WTC11 (cell line): ENCODE results near the gene OR51T1.

Source experiments
- FOXJ3 ChIP-seq: sonication (generic); formaldehyde crosslinking; IDR thresholded peaks from 2 replicates; pipeline ENCODE4 v1.9.0; 2021; ENCODE audit warnings: missing genetic modification reagents, mild to moderate bottlenecking, borderline replicate concordance
- GABPB1 ChIP-seq: sonication (generic); formaldehyde crosslinking; IDR thresholded peaks from 2 replicates; pipeline ENCODE4 v1.8.1; 2023; ENCODE audit warnings: mild to moderate bottlenecking, missing genetic modification reagents
- NR1H2 ChIP-seq: sonication (generic); formaldehyde crosslinking; IDR thresholded peaks from 2 replicates; pipeline ENCODE4 v1.9.0; 2021; ENCODE audit warnings: mild to moderate bottlenecking, moderate library complexity, missing genetic modification reagents
- ZNF317 ChIP-seq: sonication (generic); formaldehyde crosslinking; IDR thresholded peaks from 2 replicates; pipeline ENCODE4 v1.8.1; 2023; ENCODE audit warnings: low read depth, mild to moderate bottlenecking, moderate library complexity, missing genetic modification reagents, borderline replicate concordance
- TF ChIP-seq, protein P1 (sequence below): sonication (generic); formaldehyde crosslinking; IDR thresholded peaks from 2 replicates; pipeline ENCODE4 v1.8.1; 2023; ENCODE audit warnings: mild to moderate bottlenecking, missing genetic modification reagents, borderline replicate concordance
- TF ChIP-seq, protein P2 (sequence below): fragments of 200-600 bp; IDR thresholded peaks from 2 replicates; pipeline ENCODE4 v1.8.0; 2022; ENCODE audit warnings: antibody characterized with exemption
- TF ChIP-seq, protein P3 (sequence below): sonication (generic); formaldehyde crosslinking; IDR thresholded peaks from 2 replicates; pipeline ENCODE4 v1.8.0; 2022; ENCODE audit warnings: mild to moderate bottlenecking, missing genetic modification reagents
- TF ChIP-seq, protein P4 (sequence below): sonication (generic); formaldehyde crosslinking; IDR thresholded peaks from 2 replicates; pipeline ENCODE4 v1.8.1; 2023; ENCODE audit warnings: mild to moderate bottlenecking, missing genetic modification reagents, moderate library complexity

DNA sequence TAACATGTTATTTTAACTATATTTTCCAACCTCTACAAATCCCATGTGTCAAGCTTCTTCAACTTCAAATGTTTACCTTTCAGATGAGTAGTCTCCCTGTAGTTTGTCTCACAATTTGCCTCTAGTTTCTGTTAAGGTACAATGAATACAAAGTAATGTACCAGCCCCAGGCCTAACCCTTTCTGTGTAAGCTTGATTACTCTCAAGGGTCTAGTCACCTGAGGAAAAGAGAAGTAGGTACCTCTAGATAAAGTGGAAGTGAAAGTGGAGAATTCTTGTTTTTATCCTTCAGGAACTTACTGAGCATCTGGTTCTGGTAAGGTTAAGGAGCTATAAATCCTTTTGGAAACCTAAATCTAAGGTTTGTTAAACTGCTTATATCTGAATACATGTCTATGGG, 21.8 kb downstream of the OR51T1 start, which contains the start of gene OR51A7:
- TF ChIP-seq, protein P1, sequence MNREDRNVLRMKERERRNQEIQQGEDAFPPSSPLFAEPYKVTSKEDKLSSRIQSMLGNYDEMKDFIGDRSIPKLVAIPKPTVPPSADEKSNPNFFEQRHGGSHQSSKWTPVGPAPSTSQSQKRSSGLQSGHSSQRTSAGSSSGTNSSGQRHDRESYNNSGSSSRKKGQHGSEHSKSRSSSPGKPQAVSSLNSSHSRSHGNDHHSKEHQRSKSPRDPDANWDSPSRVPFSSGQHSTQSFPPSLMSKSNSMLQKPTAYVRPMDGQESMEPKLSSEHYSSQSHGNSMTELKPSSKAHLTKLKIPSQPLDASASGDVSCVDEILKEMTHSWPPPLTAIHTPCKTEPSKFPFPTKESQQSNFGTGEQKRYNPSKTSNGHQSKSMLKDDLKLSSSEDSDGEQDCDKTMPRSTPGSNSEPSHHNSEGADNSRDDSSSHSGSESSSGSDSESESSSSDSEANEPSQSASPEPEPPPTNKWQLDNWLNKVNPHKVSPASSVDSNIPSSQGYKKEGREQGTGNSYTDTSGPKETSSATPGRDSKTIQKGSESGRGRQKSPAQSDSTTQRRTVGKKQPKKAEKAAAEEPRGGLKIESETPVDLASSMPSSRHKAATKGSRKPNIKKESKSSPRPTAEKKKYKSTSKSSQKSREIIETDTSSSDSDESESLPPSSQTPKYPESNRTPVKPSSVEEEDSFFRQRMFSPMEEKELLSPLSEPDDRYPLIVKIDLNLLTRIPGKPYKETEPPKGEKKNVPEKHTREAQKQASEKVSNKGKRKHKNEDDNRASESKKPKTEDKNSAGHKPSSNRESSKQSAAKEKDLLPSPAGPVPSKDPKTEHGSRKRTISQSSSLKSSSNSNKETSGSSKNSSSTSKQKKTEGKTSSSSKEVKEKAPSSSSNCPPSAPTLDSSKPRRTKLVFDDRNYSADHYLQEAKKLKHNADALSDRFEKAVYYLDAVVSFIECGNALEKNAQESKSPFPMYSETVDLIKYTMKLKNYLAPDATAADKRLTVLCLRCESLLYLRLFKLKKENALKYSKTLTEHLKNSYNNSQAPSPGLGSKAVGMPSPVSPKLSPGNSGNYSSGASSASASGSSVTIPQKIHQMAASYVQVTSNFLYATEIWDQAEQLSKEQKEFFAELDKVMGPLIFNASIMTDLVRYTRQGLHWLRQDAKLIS (CRISPR knock-in tag): no peak
- TF ChIP-seq, protein P2, sequence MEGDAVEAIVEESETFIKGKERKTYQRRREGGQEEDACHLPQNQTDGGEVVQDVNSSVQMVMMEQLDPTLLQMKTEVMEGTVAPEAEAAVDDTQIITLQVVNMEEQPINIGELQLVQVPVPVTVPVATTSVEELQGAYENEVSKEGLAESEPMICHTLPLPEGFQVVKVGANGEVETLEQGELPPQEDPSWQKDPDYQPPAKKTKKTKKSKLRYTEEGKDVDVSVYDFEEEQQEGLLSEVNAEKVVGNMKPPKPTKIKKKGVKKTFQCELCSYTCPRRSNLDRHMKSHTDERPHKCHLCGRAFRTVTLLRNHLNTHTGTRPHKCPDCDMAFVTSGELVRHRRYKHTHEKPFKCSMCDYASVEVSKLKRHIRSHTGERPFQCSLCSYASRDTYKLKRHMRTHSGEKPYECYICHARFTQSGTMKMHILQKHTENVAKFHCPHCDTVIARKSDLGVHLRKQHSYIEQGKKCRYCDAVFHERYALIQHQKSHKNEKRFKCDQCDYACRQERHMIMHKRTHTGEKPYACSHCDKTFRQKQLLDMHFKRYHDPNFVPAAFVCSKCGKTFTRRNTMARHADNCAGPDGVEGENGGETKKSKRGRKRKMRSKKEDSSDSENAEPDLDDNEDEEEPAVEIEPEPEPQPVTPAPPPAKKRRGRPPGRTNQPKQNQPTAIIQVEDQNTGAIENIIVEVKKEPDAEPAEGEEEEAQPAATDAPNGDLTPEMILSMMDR: no peak
- TF ChIP-seq FOXJ3 (CRISPR knock-in tag): no peak
- TF ChIP-seq, protein P3, sequence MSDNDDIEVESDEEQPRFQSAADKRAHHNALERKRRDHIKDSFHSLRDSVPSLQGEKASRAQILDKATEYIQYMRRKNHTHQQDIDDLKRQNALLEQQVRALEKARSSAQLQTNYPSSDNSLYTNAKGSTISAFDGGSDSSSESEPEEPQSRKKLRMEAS: no peak
- no peak for TF ChIP-seq ZNF317 (CRISPR knock-in tag)
- TF ChIP-seq, protein P4, sequence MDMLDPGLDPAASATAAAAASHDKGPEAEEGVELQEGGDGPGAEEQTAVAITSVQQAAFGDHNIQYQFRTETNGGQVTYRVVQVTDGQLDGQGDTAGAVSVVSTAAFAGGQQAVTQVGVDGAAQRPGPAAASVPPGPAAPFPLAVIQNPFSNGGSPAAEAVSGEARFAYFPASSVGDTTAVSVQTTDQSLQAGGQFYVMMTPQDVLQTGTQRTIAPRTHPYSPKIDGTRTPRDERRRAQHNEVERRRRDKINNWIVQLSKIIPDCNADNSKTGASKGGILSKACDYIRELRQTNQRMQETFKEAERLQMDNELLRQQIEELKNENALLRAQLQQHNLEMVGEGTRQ (CRISPR knock-in tag): no peak
- no peak for TF ChIP-seq GABPB1
- no peak for TF ChIP-seq NR1H2 (CRISPR knock-in tag)
